GM12864 (cell line): Measurements from ENCODE around the gene SNX1.
"Not testable (repeated sequence)": the region's sequence is repeated elsewhere in the genome, so short reads cannot be mapped to it uniquely, and the experiment has no call there.

Experiments
- DNase-seq: peaks from one replicate; pipeline ENCODE4 v3.0.0-alpha.2; 2011; ENCODE audit warnings: low read depth
- H3K4me3 ChIP-seq: 2 replicates; pipeline ENCODE4 v1.5.1; 2011; ENCODE audit warnings: mild to moderate bottlenecking, low read depth, low read length, control low read depth
- TF ChIP-seq, protein P1 (sequence below): IDR thresholded peaks from 2 replicates; pipeline ENCODE4 v1.5.1; 2011; ENCODE audit warnings: low read depth, mild to moderate bottlenecking, moderate library complexity, low read length, control low read depth, inconsistent platforms; ENCODE audit errors: missing control alignments

Gene SNX1

GRCh38 chr15:64051407-64052259, 44.1 kb upstream of the SNX1 start:
- TF ChIP-seq, protein P1, sequence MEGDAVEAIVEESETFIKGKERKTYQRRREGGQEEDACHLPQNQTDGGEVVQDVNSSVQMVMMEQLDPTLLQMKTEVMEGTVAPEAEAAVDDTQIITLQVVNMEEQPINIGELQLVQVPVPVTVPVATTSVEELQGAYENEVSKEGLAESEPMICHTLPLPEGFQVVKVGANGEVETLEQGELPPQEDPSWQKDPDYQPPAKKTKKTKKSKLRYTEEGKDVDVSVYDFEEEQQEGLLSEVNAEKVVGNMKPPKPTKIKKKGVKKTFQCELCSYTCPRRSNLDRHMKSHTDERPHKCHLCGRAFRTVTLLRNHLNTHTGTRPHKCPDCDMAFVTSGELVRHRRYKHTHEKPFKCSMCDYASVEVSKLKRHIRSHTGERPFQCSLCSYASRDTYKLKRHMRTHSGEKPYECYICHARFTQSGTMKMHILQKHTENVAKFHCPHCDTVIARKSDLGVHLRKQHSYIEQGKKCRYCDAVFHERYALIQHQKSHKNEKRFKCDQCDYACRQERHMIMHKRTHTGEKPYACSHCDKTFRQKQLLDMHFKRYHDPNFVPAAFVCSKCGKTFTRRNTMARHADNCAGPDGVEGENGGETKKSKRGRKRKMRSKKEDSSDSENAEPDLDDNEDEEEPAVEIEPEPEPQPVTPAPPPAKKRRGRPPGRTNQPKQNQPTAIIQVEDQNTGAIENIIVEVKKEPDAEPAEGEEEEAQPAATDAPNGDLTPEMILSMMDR, result no peak
- DNase-seq, result no peak
- no peak overlapping the region for H3K4me3 ChIP-seq

GRCh38 chr15:64052925-64053491, 42.8 kb upstream of the SNX1 start:
- TF ChIP-seq, protein P1, result no peak
- H3K4me3 ChIP-seq, result no peak overlapping the region
- no peak for DNase-seq

GRCh38 chr15:64053674-64054073, 42.1 kb upstream of the SNX1 start:
- DNase-seq, H3K4me3 ChIP-seq: not testable (repeated sequence)

- TF ChIP-seq, protein P1, result no peak
- DNase-seq, result no peak
- no peak overlapping the region for H3K4me3 ChIP-seq
Observed at GRCh38 chr15:64058279-64058678, 37.5 kb upstream of the SNX1 start.

DNA sequence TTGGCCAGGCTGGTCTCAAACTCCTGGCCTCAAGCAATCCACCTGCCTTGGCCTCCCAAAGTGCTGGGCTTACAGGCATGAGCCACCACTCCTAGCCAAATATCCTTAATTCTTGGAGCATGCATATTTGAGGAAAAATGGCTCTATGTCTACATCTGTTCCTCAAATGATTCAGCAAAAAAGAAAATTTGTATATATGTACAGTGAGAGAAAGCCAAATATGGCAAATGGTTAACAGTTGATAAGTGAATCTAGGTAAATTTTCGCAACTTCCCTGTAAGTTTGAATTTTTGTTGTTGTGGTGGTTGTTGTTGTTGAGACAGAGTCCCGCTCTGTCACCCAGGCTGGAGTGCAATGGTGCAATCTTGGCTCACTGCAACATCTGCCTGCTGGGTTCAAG, 36.7 kb upstream of the SNX1 start:
- not testable (repeated sequence) for DNase-seq, H3K4me3 ChIP-seq

GRCh38 chr15:64060716-64061115, 35.1 kb upstream of the SNX1 start:
- H3K4me3 ChIP-seq, result no peak overlapping the region
- TF ChIP-seq, protein P1, result no peak
- no peak for DNase-seq

DNA sequence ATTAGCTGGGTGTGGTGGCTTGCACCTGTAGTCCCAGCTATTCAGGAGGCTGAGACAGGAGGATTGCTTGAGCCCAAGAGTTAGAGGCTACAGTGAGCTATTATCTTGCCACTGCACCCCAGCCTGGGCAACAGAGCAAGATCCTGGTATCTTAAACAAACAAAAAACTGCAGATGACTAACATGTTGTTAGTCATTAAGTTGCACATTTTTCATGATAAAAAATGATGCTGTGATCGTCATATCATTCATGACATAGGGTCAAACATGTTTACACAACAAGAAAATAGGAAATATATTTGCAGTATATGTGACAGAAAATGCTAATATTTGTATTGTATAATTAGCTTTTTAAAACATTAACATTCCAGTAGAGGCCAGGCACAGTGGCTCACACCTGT, 29.3 kb upstream of the SNX1 start:
- no peak for DNase-seq
- H3K4me3 ChIP-seq, result no peak overlapping the region
- TF ChIP-seq, protein P1, result no peak

- TF ChIP-seq, protein P1, result peak; percentile 83
Observed at GRCh38 chr15:64067564-64068030, 28.2 kb upstream of the SNX1 start.

More at GRCh38 chr15:64067564-64068030, 28.2 kb upstream of the SNX1 start:
- no peak for DNase-seq
- H3K4me3 ChIP-seq, result no peak overlapping the region
